MM.1S (cell line): ENCODE results near the gene TMEM132D.

Source experiments
- CTCF ChIP-seq: fragments of 300-600 bp; sonication (generic); IDR thresholded peaks from 2 replicates; pipeline ENCODE4 v1.5.1; 2016; ENCODE audit warnings: antibody characterized with exemption, low read length, mixed read lengths
- EZH2 ChIP-seq: fragments of 300-600 bp; sonication (generic); optimal IDR thresholded peaks from 2 replicates; pipeline ENCODE3; 2017; ENCODE audit warnings: low read depth, mild to moderate bottlenecking, antibody characterized with exemption, low read length, mixed read lengths
- EZH2phosphoT487 ChIP-seq: fragments of 300-600 bp; sonication (generic); IDR thresholded peaks from 2 replicates; pipeline ENCODE4 v1.6.1; 2018; ENCODE audit warnings: antibody characterized with exemption, low read length

GRCh38 chr12:129351481-129351880, 552.3 kb downstream of the TMEM132D start:
- no peak for TF ChIP-seq EZH2phosphoT487
- no peak for TF ChIP-seq EZH2
- no peak for TF ChIP-seq CTCF
